HuH-7 (cell line): ENCODE measurements around the gene OR52E8.

ENCODE experiments used
- DNase-seq: peaks from one replicate; pipeline ENCODE4 v3.0.0; 2011; ENCODE audit warnings: low spot score

OR52E8 gene

DNA sequence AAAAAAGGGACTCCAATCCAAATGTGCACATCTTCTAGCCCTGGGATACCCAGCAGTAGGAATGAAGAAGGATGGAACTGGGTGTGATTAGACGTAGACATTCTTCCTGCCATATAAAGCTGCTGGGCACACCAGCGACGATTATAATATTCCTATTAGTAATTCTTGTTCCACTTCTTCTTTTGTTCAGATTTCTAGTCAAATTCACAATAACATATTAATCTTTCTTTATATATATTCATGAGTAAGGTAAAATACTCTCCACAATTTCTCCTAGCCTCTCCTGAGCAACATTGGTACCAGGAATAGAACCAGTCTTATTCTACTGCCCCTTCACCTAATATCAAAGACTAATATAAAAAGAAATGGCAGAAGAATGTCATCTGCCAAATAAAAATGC lies at the start of gene OR52E8:
Gene OR52E8 (minus strand): TSS at position 101 of the 400 bp plus-strand sequence. CDS start 0 bp downstream, at position 101.
- no peak for DNase-seq

- no peak for DNase-seq
These were observed 42.0 kb upstream of the OR52E8 start for GRCh38 chr11:5899534-5899933.

DNA sequence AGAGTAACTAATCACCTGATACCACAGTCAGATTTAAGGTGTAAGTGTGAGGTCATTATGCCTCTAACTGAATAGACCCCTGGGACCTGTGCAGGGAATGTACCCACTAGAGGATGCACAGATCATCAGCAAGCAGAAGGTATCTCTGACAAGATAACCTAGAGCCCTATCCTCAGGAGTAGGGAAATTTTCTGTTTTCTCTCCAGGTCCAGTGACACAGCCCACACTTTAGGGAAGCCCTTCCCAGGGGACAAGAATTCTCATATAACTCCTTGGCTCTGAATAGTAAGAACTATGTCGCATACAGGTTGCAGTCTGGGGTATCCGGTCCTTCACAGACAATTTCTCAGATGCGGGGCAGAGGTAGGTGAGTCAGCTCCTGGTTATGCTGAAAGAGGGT lies 35.4 kb upstream of the OR52E8 start, which contains the start of gene OR52E5:
Gene OR52E5 (plus strand): TSS at position 301 of the 400 bp plus-strand sequence. CDS start 7,569 bp downstream, outside the sequence.
- no peak for DNase-seq

DNA sequence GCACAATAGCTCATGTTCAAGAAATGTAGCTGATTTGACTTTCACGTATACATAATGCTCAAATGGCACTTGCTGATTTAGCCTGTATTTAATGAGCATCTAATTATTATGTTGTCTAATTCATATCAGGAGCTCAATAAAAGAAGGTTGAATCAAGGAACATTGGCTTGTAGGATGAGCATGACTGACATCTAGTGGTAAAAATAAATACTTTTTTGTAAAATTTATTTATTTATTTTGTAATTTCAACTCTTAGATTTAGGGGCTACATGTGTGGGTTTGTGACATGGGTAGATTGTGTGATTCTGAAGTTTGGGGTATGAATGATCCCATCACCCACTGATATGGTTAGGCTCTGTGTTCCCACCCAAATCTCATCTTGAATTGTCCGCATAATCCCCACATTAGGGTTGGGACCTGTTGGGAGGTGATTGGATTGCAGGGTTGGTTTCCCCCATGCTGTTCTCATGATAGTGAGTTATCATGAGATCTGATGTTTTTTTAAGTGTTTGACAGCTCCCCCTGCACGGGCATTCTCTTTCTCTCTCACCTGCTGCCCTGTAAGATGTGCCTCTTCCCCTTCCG lies 33.8 kb upstream of the OR52E8 start:
- DNase-seq, result peak; percentile 0

DNA sequence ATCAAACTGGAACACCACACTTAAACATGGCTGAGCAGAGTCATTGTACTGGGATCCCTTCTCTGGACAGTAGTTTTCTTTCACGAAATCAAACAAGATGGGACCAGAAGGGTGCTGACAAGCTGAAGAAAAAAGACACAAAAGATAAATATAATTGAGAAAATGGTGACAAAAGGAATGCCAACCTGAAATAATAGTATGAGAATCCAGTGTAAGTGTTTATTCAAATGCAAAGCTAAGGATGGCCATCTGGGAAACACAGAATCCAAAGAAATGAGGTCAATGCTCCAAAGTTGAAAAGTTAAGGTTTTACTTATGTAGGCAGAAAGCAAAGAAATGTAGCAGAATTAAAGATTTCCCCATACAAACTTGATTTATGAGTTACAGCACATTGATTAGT lies 30.2 kb upstream of the OR52E8 start:
- no peak for DNase-seq

GRCh38 chr11:5887172-5887571 lies 29.7 kb upstream of the OR52E8 start:
- no peak for DNase-seq

DNA sequence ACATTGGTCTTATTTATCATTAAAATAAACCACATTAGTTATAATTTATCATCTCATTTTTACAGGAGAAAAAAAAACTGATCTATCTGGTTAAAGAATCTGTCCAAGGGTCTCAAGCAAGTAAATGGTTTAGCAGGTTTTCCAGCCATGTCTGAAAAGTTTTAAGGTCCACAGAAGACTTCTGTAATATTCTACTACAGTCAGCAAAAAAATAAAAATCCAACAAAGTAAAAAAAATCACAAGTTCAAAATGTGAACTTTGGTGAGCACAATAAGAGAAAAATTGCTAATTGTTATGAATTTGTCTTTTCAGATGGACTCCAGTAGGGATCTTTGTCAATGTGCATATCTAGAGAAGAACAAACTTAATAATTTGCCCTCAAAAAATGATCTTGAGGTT lies 24.3 kb upstream of the OR52E8 start:
- no peak for DNase-seq

- no peak for DNase-seq
These were observed 22.8 kb upstream of the OR52E8 start, which contains the start of gene OR52E4 for GRCh38 chr11:5880329-5880728. TSS of gene OR52E4 (plus strand) at chr11:5880629. CDS start at chr11:5884293, 3,664 bp downstream.

DNA sequence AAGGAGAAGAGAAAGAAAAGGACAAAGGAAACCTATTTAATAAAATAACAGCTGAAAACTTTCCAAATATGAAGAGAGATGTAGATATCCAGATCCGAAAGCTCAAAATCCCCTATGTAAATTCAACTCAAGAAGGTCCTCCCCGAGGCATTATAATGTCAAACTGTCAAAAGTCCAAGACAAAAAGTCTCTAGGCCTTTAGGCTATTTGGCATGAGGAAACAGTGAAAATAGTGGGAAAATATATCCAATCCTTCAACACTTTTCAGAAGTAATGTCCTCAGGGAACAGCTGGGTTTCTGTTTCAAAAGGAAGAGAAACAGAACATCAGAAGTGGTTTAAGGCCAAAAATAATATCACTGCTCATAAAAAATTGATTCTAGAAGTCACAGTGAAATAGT lies 21.1 kb upstream of the OR52E8 start:
- no peak for DNase-seq

DNA sequence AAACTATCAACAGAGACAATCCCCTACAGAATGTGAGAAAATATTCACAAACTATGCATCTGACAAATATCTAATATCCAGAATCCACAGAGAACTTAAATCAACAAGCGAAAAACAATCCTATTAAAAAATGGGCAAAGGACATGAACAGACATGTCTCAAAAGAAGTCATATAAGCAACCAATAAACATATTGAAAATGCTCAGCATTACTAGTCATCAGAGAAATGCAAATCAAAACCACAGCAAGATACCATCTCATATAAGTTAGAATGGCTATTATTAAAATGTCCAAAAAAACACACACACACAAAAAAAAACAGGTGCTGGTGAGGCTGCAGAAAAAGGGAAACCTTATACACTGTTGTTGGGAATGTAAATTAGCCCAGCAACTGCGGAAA lies 8.3 kb upstream of the OR52E8 start:
- DNase-seq, result no peak

GRCh38 chr11:5851002-5851401 lies 6.5 kb downstream of the OR52E8 start:
- no peak for DNase-seq

GRCh38 chr11:5847711-5848110 lies 9.8 kb downstream of the OR52E8 start:
- DNase-seq, result no peak

GRCh38 chr11:5846701-5847100 lies 10.8 kb downstream of the OR52E8 start:
- no peak for DNase-seq

DNA sequence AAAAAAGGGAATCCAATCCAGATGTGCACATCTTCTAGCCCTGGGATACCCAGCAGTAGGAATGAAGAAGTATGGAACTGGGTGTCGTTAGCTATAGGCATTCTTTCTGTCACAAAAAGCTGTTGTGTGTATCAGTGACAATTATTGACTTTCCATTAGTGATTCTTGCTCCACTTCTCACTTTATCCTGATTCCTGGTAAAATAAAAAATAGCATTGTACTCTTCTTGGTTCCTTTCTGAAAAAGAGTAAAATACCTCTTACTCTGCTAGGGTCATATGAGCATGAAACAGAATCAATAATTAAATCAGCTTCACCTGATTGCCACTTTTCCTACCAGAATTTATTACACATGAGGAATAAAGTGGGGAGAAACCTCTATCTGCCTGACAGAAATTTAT lies 15.7 kb downstream of the OR52E8 start, which contains the start of gene OR52E6:
Gene OR52E6 (minus strand): TSS at position 101 of the 400 bp plus-strand sequence. CDS start 0 bp downstream, at position 101.
- DNase-seq, result no peak

- no peak for DNase-seq
These were observed 19.8 kb downstream of the OR52E8 start for GRCh38 chr11:5837695-5838094.

DNA sequence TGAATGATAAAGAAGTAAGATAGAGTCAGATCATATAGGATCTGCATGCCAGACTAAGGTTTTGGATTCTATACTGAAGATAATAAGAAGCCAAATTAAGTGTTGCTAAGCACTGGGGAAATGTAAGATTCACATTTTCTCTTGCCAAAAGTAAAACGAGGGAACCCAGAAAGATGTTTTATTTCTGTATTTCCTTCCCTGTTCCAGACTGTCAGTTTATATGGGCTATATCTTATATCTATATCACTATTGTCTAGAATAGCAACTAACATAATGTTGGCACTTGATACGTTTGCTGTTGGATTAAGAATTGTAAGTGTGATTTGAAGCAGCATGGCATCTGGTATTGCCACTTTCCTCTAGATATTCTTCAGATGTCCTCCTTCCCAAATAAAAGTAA lies 24.0 kb downstream of the OR52E8 start:
- DNase-seq, result no peak

DNA sequence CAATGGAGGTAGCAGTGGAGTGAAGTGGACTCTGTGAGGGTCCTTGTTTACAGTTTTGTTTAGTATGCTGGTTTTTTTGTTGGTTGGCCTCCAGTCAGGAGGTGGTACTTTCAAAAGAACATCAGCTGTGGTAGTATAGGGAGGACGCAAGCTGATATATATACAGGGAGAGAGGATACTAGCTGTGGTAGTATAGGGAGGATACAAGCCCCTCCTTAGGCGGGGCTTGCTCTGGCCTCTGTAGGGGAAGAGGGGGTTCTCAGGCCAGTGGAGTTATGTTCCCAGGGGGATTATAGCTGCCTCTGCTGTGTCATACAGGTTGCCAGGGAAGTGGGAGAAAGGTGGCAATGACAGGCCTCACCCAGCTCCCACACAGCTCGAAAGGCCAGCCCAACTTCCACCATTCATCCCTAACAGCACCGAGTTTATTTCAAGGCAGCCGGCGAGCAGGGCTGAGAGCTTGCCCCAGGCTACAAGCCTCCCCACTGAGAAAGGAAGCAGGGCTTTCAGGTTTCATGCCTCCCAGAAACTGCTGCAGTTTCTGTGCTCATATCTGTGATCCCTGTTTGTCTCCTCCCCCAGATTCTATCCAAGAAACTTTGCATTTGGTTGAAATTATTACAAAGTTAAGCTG lies 26.2 kb downstream of the OR52E8 start:
- no peak for DNase-seq

GRCh38 chr11:5818245-5818886 lies 39.1 kb downstream of the OR52E8 start:
- DNase-seq, result no peak

GRCh38 chr11:5815534-5815933 lies 42.0 kb downstream of the OR52E8 start:
- DNase-seq, result no peak

DNA sequence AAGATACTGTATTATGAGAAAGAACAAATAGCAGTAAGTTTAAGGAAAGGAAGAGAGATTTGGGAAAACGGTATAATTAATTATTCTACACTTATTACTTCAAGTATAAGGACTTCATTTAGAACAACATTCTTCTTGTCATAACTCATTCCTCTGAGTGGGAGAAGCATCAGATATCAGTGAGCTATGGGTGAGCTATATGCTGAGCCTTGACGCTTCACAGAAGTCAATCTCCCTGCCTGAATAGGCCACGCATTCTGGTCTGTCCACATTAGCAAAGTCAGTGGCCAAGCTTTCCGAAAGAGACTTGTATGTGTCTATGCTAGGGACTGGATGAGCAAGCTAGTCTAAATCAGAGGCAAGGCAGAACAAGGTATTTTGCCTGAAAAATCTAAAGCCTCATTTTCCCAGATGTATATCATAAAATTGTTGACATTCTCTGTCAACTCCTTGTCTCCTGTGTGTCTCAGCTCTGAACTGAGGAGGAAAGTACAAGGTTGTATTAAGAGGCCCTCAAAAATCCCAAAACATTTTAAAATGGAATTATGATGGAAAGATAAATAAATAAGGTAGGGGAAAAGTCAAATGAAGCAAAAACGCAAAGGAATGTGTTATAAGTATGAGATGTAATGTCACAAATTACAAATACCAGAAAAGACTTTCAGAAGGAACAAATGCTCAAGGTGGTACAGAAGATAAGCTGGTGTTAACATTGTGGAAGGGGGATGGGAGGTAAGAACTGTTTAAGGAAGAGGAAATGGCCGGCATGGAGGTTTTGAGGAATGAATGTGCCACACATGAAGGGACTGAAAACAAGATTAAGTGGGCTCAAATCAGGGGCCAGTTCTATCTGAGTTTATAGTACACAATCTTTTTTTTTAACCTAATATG lies 47.3 kb downstream of the OR52E8 start:
- no peak for DNase-seq

- DNase-seq, result no peak
These were observed 48.4 kb downstream of the OR52E8 start for GRCh38 chr11:5809122-5809519.

GRCh38 chr11:5808500-5809121 lies 48.9 kb downstream of the OR52E8 start, which contains the start of gene OR52N2:
TSS of gene OR52N2 (plus strand) at chr11:5808924. CDS start at chr11:5820336, 11,412 bp downstream.
- DNase-seq, result peak; percentile 36
